HepG2 (cell line): Measurements from ENCODE around the gene NME2. TPM values are rescaled to one million over a fixed set of nuclear protein-coding genes. Genes with fewer than 3 reads are reported as not detected.

Experiments
- ATAC-seq: fragments of 200-7000 bp; cut with Tn5 transposase; 3 replicates; pipeline ENCODE4 v1.9.1; 2020; ENCODE audit warnings: mild to moderate bottlenecking, moderate library complexity
- BruUV-seq: library from RNA; stranded (reverse); fragments of 400-500 nt; replicated peaks from 2 replicates; lab custom pipeline; 2021; lab: Mats Ljungman, UMichigan
- CTCF ChIA-PET: fragments of 300-600 bp; formaldehyde crosslinking; extraction: SDS; loops from one replicate; lab custom pipeline; 2021; ENCODE audit warnings: low total read pairs, inconsistent platforms, low intra/inter-chr PET ratio; lab: Yijun Ruan, JAX
- POLR2A ChIA-PET: fragments of 350-600 bp; sonication (Branson Sonifier 250); formaldehyde crosslinking; loops from one replicate; lab custom pipeline; 2020; ENCODE audit warnings: antibody characterized with exemption, inconsistent platforms; lab: Yijun Ruan, JAX
- DNase-seq: peaks from one replicate; pipeline ENCODE4 v3.0.0-alpha.2; 2015; ENCODE audit warnings: low spot score
- FAIRE-seq: peaks from 3 replicates; lab custom pipeline; 2011; peaks lifted over from hg19 to GRCh38; lab: Jason Lieb, UNC
- H2AFZ ChIP-seq: one replicate; pipeline ENCODE4 v1.6.1; 2011; ENCODE audit warnings: low read length, inconsistent platforms
- H3K27ac ChIP-seq: fragments of 300-600 bp; 3 replicates; pipeline ENCODE4 v1.8.0; 2011; ENCODE audit warnings: mixed run types, mild to moderate bottlenecking, mixed read lengths, low read length, inconsistent platforms; ENCODE audit not compliant: insufficient read depth; ENCODE audit errors: extremely low read length
- H3K27me3 ChIP-seq, 2 experiments: fragments of 200-600 bp in 1 of 2; 2 replicates in 1 of 2; 3 replicates in 1 of 2; pipeline versions ENCODE4 v1.6.0 to v1.8.0; 2011; ENCODE audit warnings: low read length in 2 of 2, mild to moderate bottlenecking in 2 of 2, moderate library complexity in 2 of 2, inconsistent platforms in 1 of 2; ENCODE audit not compliant: insufficient read depth in 2 of 2, control insufficient read depth in 1 of 2
- H3K36me3 ChIP-seq, 2 experiments: fragments of 200-600 bp in 1 of 2; replicated peaks in 1 of 2; 2 replicates in 1 of 2; 3 replicates in 1 of 2; pipeline versions ENCODE4 v1.5.1 to v1.8.0; 2011; ENCODE audit warnings: low read length in 2 of 2, inconsistent platforms in 1 of 2; ENCODE audit not compliant: insufficient read depth in 2 of 2, control insufficient read depth in 1 of 2
- H3K4me1 ChIP-seq: 2 replicates; pipeline ENCODE4 v1.5.1; 2012; ENCODE audit warnings: low read length, inconsistent platforms; ENCODE audit not compliant: insufficient read depth
- H3K4me2 ChIP-seq: 2 replicates; pipeline ENCODE4 v1.6.0; 2011; ENCODE audit warnings: low read depth, low read length, inconsistent platforms
- H3K4me3 ChIP-seq, 3 experiments: fragments of 200-600 bp in 1 of 3; sonication (generic), shearing (Covaris generic) in 1 of 3; replicated peaks in 1 of 3; 2 replicates each; pipeline ENCODE4 v1.5.1; 2011 to 2016; ENCODE audit warnings: low read length in 3 of 3, inconsistent platforms in 2 of 3, low read depth in 2 of 3, mild to moderate bottlenecking in 2 of 3, control low read depth in 1 of 3, mixed read lengths in 1 of 3; ENCODE audit not compliant: insufficient read depth in 1 of 3
- H3K79me2 ChIP-seq: one replicate; pipeline ENCODE4 v1.6.1; 2011; ENCODE audit warnings: low read length, inconsistent platforms; ENCODE audit not compliant: insufficient read depth
- H3K9ac ChIP-seq: 2 replicates; pipeline ENCODE4 v1.6.0; 2011; ENCODE audit warnings: mild to moderate bottlenecking, low read depth, low read length, inconsistent platforms; ENCODE audit not compliant: insufficient read depth
- H3K9me3 ChIP-seq: 2 replicates; pipeline ENCODE4 v1.5.1; 2012; ENCODE audit warnings: mild to moderate bottlenecking, low read length
- H4K20me1 ChIP-seq: 2 replicates; pipeline ENCODE4 v1.6.0; 2011; ENCODE audit warnings: inconsistent platforms, mild to moderate bottlenecking, low read length, moderate library complexity; ENCODE audit not compliant: insufficient read depth
- ATF1 ChIP-seq: IDR thresholded peaks from 2 replicates; pipeline ENCODE4 v1.6.1; 2016; ENCODE audit warnings: mild to moderate bottlenecking, control low read depth
- ELF3 ChIP-seq: IDR thresholded peaks from 2 replicates; pipeline ENCODE4 v1.6.1; 2016; ENCODE audit warnings: missing genetic modification reagents, missing compliant biosample characterization
- IRF1 ChIP-seq: sonication (generic); formaldehyde crosslinking; IDR thresholded peaks from 2 replicates; pipeline ENCODE4 v1.4.0; 2020; ENCODE audit warnings: low read depth, mild to moderate bottlenecking, missing genetic modification reagents
- NONO ChIP-seq, 2 experiments: fragments of 450-650 bp in 1 of 2; sonication (generic) in 1 of 2; formaldehyde crosslinking in 1 of 2; IDR thresholded peaks in 1 of 2; conservative IDR thresholded peaks in 1 of 2; 2 replicates each; pipeline versions ENCODE4 v1.6.1 to v1.8.0; 2017 to 2022; ENCODE audit warnings: mild to moderate bottlenecking in 1 of 2, missing genetic modification reagents in 1 of 2, moderate library complexity in 1 of 2
- NRL ChIP-seq: sonication (generic); formaldehyde crosslinking; IDR thresholded peaks from 2 replicates; pipeline ENCODE4 v1.5.0; 2020; ENCODE audit warnings: missing genetic modification reagents, mild to moderate bottlenecking, moderate library complexity, borderline replicate concordance
- PHF20 ChIP-seq: sonication (generic); formaldehyde crosslinking; IDR thresholded peaks from 2 replicates; pipeline ENCODE4 v1.5.0; 2020; ENCODE audit warnings: mild to moderate bottlenecking, missing genetic modification reagents
- RBM22 ChIP-seq: fragments of 200-400 bp; formaldehyde crosslinking; optimal IDR thresholded peaks from 2 replicates; pipeline ENCODE3; 2017; ENCODE audit warnings: mild to moderate bottlenecking, low read length, moderate library complexity
- SATB2 ChIP-seq: sonication (generic); formaldehyde crosslinking; IDR thresholded peaks from 2 replicates; pipeline ENCODE4 v1.5.0; 2020; ENCODE audit warnings: missing genetic modification reagents
- SETDB1 ChIP-seq: sonication (generic); formaldehyde crosslinking; IDR thresholded peaks from 2 replicates; pipeline ENCODE4 v1.5.1; 2020; ENCODE audit warnings: missing genetic modification reagents, mild to moderate bottlenecking, borderline replicate concordance
- TRIM24 ChIP-seq: sonication (generic); formaldehyde crosslinking; IDR thresholded peaks from 2 replicates; pipeline ENCODE4 v1.8.0; 2022; ENCODE audit warnings: mild to moderate bottlenecking, missing genetic modification reagents
- TSC22D2 ChIP-seq: sonication (generic); formaldehyde crosslinking; IDR thresholded peaks from 2 replicates; pipeline ENCODE4 v1.5.1; 2020; ENCODE audit warnings: missing genetic modification reagents, mild to moderate bottlenecking, borderline replicate concordance
- ZGPAT ChIP-seq: IDR thresholded peaks from 2 replicates; pipeline ENCODE4 v1.6.1; 2016; ENCODE audit warnings: mild to moderate bottlenecking
- ZNF160 ChIP-seq: sonication (generic); formaldehyde crosslinking; IDR thresholded peaks from 2 replicates; pipeline ENCODE4 v1.8.0; 2022; ENCODE audit warnings: mild to moderate bottlenecking, inconsistent platforms, missing genetic modification reagents
- ZNF451 ChIP-seq: sonication (generic); formaldehyde crosslinking; IDR thresholded peaks from 2 replicates; pipeline ENCODE4 v1.5.0; 2020; ENCODE audit warnings: mild to moderate bottlenecking, missing genetic modification reagents
- ZNF562 ChIP-seq: sonication (generic); formaldehyde crosslinking; IDR thresholded peaks from 2 replicates; pipeline ENCODE4 v1.8.0; 2022; ENCODE audit warnings: missing genetic modification reagents, borderline replicate concordance
- ZNF614 ChIP-seq: IDR thresholded peaks from 2 replicates; pipeline ENCODE4 v1.6.1; 2018; ENCODE audit warnings: missing biosample characterization, missing genetic modification reagents, inconsistent platforms, borderline replicate concordance
- ZNF883 ChIP-seq: sonication (generic); formaldehyde crosslinking; IDR thresholded peaks from 2 replicates; pipeline ENCODE4 v1.5.1; 2020; ENCODE audit warnings: mild to moderate bottlenecking, missing genetic modification reagents; ENCODE audit errors: not compliant biosample characterization
- ZSCAN21 ChIP-seq: sonication (generic); formaldehyde crosslinking; IDR thresholded peaks from 2 replicates; pipeline ENCODE4 v1.8.0; 2022; ENCODE audit warnings: mild to moderate bottlenecking, missing genetic modification reagents, moderate library complexity, borderline replicate concordance
- WGBS: methylation state at CpG from one replicate; pipeline ENCODE4 v1.1.6; 2017; ENCODE audit warnings: low lambda C conversion rate; 5-methylcytosine and 5-hydroxymethylcytosine counted together
- in situ Hi-C: cut with HindIII; loops from 2 replicates; pipeline ENCODE4 v1.10.0; 2017; ENCODE audit warnings: low pct_unique_long_range_greater_than_20kb; ENCODE audit not compliant: extremely low pct_ligation_motif_present
- intact Hi-C: fragments of 100-400 bp; cut with micrococcal nuclease; formaldehyde crosslinking; loops from one replicate; pipeline ENCODE4 v1.10.0; 2022; ENCODE audit not compliant: unreplicated experiment
- polyA plus RNA-seq, 8 experiments: library from polyadenylated mRNA; depleted of rRNA in 3 of 8; stranded (reverse) in 7 of 8; unstranded in 1 of 8; fragments of >200 nt; fragmentation: Illumina TruSeq in 4 of 8; extraction: Trizol in 4 of 8; gene quantifications; 2 replicates each; pipeline versions ENCODE4 v1.2.1 to v1.2.3, GENCODE V29; 2011 to 2016; ENCODE audit warnings: low read depth in 4 of 8, missing spikeins in 1 of 8, mixed read lengths in 1 of 8; ENCODE audit not compliant: insufficient read depth in 1 of 8
- total RNA-seq, 5 experiments: library from RNA; depleted of rRNA; stranded (reverse); fragments of >200 nt; fragmentation: Illumina TruSeq; extraction: Trizol; gene quantifications; 2 replicates each; pipeline ENCODE4 v1.2.3, GENCODE V29; 2016; ENCODE audit warnings: low read depth in 1 of 5

The NME2 gene
- total and polyA plus RNA-seq, 2 of the 13 experiments (the other 11 are each of a cell fraction or from before 2014, with no cell fraction given): 790 to 1,213 TPM

GRCh38 chr17:51166987-51167931 lies 1.0 kb downstream of the NME2 start:
- intact Hi-C loops: loop anchor here (2.0 to 5.0 kb wide), 2 partner anchors 94 to 165 kb away; partner anchors contain the start of genes MBTD1 and UTP18
- Histone ChIP-seq H3K79me2 (peaks cover 17% of the 10 kb centered on the region), H3K9ac (peak overlapping the region; percentile 89), H3K4me2 (peak overlapping the region; percentile 88), H3K27me3 (no peaks in the 10 kb centered on the region), H4K20me1 (no peaks in the 10 kb centered on the region), H3K4me3 (peak overlapping the region; percentile 70 to 96 (median 88)), H2AFZ (no peak overlapping the region), H3K36me3 (peaks cover 17 to 53% of the 10 kb centered on the region in 2 experiments), H3K4me1 (peaks cover 32% of the 10 kb centered on the region), H3K27ac (peak overlapping the region; percentile 80), H3K9me3 (no peaks in the 10 kb centered on the region)
- peak; percentile 59 for DNase-seq
- ChIA-PET POLR2A (interaction anchor here (5.3 kb wide), 1 partner anchor 13 kb away, joined by 43 read pairs; the partner anchor contains the start of gene NME1), CTCF (interaction anchor here (1.1 to 1.6 kb wide), 2 partner anchors 48 to 166 kb away, joined by 4 to 5 read pairs; no protein-coding TSS in a partner anchor)
- WGBS: 20% methylated on average over 32 of the region's 42 CpGs
- peak; percentile 61 for ATAC-seq
- no peak for FAIRE-seq
- in situ Hi-C loops: no loop called here
- BruUV-seq: TSS peak; percentile 60
- no peak for TF ChIP-seq SETDB1 (CRISPR knock-in tag)
- TF ChIP-seq SATB2 (CRISPR knock-in tag): no peak; the same call in 1 of the 2 replicates
- TF ChIP-seq NRL (CRISPR knock-in tag): no peak
- no peak; the same call in 1 of the 2 replicates for TF ChIP-seq ELF3 (CRISPR knock-in tag)
- TF ChIP-seq ZGPAT (CRISPR knock-in tag): no peak; the same call in 1 of the 2 replicates
- no peak for TF ChIP-seq ZNF562 (CRISPR knock-in tag)
- no peak for TF ChIP-seq ATF1
- no peak; the same call in 1 of the 2 replicates for TF ChIP-seq ZNF160 (CRISPR knock-in tag)
- 0 out of 2 replicates have a peak, but pooled peaks have one; percentile 31 for TF ChIP-seq ZNF451
- TF ChIP-seq TRIM24 (CRISPR knock-in tag): no peak
- TF ChIP-seq ZNF883 (CRISPR knock-in tag): no peak
- no peak for TF ChIP-seq IRF1 (CRISPR knock-in tag)
- TF ChIP-seq ZNF614 (CRISPR knock-in tag): peak; percentile 60
- TF ChIP-seq PHF20 (CRISPR knock-in tag): 0 out of 2 replicates have a peak, but pooled peaks have one; percentile 16
- TF ChIP-seq ZSCAN21 (CRISPR knock-in tag): no peak; the same call in 1 of the 2 replicates
- no peak for TF ChIP-seq NONO (IDR thresholded peaks at IDR 0.05)
- no peak; the same call in 1 of the 2 replicates for TF ChIP-seq NONO (CRISPR knock-in tag; conservative IDR thresholded peaks at IDR 0.05)
- TF ChIP-seq TSC22D2 (CRISPR knock-in tag): 0 out of 2 replicates have a peak, but pooled peaks have one; percentile 37
- no peak for TF ChIP-seq RBM22
